ENCODE data around the gene EXOSC9.

DNA sequence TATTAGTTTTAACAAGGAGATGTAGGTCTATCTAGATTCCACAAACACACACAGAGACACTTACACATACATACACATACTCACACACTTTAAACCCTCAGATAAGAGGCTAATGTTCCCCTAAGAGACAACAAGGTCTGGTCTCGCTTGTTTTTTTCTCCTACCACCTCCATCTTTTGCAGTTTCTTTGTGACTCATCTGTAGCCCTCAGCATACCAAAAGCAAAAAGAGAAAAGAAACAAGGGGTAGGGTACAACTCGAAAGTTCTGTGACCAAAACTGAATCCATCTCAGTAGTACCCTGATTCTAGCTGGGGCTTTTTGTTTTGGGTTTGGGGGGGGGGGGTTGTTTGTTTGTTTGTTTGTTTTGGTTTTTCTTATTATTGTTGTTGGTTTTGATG is 12.2 kb upstream of the EXOSC9 start:
- TF ChIP-seq, protein P1, sequence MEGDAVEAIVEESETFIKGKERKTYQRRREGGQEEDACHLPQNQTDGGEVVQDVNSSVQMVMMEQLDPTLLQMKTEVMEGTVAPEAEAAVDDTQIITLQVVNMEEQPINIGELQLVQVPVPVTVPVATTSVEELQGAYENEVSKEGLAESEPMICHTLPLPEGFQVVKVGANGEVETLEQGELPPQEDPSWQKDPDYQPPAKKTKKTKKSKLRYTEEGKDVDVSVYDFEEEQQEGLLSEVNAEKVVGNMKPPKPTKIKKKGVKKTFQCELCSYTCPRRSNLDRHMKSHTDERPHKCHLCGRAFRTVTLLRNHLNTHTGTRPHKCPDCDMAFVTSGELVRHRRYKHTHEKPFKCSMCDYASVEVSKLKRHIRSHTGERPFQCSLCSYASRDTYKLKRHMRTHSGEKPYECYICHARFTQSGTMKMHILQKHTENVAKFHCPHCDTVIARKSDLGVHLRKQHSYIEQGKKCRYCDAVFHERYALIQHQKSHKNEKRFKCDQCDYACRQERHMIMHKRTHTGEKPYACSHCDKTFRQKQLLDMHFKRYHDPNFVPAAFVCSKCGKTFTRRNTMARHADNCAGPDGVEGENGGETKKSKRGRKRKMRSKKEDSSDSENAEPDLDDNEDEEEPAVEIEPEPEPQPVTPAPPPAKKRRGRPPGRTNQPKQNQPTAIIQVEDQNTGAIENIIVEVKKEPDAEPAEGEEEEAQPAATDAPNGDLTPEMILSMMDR (IDR thresholded peaks at IDR 0.05; ENCODE audit: poor library complexity, severe bottlenecking) = no peak
- TF ChIP-seq POLR2AphosphoS5 (IDR thresholded peaks at IDR 0.05) (no peak), TAF1 (IDR thresholded peaks at IDR 0.05; ENCODE audit: low read depth) (no peak), EP300 (conservative IDR thresholded peaks at IDR 0.05; ENCODE audit: poor library complexity, severe bottlenecking) (no peak), EZH2 (IDR thresholded peaks at IDR 0.05; ENCODE audit: borderline replicate concordance, insufficient read depth, low read length, poor library complexity, severe bottlenecking) (no peak), RAD21 (conservative IDR thresholded peaks at IDR 0.05) (no peak), SMC3 (conservative IDR thresholded peaks at IDR 0.05; ENCODE audit: poor library complexity) (no peak)
- TF ChIP-seq, protein P2, sequence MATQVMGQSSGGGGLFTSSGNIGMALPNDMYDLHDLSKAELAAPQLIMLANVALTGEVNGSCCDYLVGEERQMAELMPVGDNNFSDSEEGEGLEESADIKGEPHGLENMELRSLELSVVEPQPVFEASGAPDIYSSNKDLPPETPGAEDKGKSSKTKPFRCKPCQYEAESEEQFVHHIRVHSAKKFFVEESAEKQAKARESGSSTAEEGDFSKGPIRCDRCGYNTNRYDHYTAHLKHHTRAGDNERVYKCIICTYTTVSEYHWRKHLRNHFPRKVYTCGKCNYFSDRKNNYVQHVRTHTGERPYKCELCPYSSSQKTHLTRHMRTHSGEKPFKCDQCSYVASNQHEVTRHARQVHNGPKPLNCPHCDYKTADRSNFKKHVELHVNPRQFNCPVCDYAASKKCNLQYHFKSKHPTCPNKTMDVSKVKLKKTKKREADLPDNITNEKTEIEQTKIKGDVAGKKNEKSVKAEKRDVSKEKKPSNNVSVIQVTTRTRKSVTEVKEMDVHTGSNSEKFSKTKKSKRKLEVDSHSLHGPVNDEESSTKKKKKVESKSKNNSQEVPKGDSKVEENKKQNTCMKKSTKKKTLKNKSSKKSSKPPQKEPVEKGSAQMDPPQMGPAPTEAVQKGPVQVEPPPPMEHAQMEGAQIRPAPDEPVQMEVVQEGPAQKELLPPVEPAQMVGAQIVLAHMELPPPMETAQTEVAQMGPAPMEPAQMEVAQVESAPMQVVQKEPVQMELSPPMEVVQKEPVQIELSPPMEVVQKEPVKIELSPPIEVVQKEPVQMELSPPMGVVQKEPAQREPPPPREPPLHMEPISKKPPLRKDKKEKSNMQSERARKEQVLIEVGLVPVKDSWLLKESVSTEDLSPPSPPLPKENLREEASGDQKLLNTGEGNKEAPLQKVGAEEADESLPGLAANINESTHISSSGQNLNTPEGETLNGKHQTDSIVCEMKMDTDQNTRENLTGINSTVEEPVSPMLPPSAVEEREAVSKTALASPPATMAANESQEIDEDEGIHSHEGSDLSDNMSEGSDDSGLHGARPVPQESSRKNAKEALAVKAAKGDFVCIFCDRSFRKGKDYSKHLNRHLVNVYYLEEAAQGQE (IDR thresholded peaks at IDR 0.05; ENCODE audit: borderline replicate concordance) = no peak

Measured in neural cell (in vitro differentiated cells).